Amniotic epithelial cell (primary cell): ENCODE data around the gene MEGF8.
A peak's percentile ranks its signal among the peaks of the same experiment; 100 is the strongest.

Experiments used
- DNase-seq: peaks from one replicate; pipeline ENCODE4 v3.0.0-alpha.2; 2010; ENCODE audit warnings: low read depth

Gene MEGF8

GRCh38 chr19:42357290-42357689 is 31.9 kb downstream of the MEGF8 start:
- DNase-seq: no peak

GRCh38 chr19:42360787-42361544 is 35.5 kb downstream of the MEGF8 start:
- DNase-seq: peak; percentile 77

DNA sequence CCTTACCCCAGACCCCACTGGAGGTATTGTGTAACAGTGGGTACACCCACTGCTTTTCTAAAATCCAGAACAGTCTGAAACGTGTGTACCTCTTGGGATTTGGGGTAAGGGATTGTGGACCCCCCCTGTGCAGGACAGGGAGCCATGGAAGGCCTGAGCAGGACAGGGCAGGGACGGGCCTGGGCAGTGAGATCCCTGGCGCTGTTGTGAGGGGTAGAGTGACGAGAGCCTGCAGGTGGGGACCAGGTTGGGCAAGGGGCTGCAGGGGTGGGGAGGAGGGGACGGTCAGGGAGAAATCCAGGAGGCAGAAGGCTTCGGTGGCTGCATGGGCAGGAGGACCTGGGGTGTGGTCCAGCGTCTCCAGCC is 36.1 kb downstream of the MEGF8 start:
- no peak for DNase-seq

DNA sequence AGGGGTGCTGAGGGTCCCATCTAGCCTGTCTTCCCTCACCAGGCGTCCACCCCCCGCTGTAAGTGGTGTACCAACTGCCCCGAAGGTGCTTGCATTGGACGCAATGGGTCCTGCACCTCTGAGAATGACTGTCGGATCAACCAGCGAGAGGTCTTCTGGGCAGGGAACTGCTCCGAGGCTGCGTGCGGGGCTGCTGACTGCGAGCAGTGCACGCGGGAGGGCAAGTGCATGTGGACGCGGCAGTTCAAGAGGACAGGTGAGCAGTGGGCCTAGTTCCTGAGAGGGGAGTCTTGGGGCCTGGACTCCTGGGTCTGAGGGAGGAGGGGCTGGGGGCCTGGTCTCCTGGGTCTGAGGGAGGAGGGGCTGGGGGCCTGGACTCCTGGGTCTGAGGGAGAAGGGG is 36.9 kb downstream of the MEGF8 start:
- no peak for DNase-seq

- DNase-seq: no peak
Measured at GRCh38 chr19:42362891-42363440, 37.5 kb downstream of the MEGF8 start.

GRCh38 chr19:42363614-42364346 is 38.3 kb downstream of the MEGF8 start:
- DNase-seq: no peak

DNA sequence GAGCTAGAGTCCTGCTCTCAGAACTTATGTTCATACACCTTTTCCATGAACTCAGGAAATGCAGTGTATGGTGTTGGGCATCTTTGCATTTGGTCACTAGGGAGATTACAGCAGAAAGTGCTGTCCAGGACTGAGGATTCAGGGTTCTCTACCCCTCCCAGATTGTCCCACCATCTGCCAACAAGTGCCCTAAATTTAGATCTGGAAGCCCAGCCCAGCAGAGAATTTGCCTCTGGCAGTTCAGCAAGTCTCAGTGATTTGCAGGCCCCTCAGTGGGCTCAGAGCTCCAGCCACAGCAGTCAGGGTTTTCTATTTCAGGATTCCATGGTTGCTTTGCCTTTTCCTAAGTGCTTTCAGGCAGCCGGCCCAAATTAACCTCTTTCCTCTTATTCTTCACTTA is 41.2 kb downstream of the MEGF8 start:
- DNase-seq: no peak

DNA sequence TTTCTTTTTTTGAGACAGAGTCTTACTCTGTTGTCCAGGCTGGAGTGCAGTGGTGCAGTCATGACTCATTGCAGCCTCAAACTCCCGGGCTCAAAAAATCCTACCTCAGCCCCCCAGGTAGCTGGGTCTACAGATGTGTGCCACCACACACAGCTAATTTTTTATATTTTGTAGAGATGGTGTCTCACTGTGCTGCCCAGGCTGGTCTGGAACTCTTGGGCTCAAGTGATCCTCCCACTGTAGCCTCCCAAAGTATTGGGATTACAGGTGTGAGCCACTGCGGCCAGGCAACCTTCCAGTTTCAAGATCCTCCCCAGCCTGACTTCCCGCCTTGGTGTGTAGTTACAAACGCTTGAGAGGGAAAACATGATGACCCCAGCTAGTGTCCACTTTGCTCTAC is 42.5 kb downstream of the MEGF8 start:
- no peak for DNase-seq

DNA sequence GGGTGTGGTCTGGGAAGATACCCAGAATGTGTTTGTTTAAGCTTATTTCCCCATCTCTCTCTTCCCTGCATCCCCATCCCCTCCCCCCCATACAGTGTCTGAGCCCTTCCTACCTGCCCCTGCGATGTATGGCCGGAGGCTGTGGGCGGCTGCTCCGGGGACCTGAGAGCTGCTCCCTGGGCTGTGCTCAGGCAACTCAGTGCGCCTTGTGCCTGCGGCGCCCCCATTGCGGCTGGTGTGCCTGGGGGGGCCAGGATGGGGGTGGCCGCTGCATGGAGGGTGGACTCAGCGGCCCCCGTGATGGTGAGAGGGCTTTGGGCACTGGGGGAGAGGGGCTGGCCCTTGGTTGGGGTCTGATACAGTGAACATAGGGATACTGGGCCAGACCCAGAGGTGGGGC is 42.9 kb downstream of the MEGF8 start:
- DNase-seq: no peak

GRCh38 chr19:42368765-42369164 is 43.3 kb downstream of the MEGF8 start:
- DNase-seq: no peak

- DNase-seq: no peak
Measured at GRCh38 chr19:42369433-42370067, 44.1 kb downstream of the MEGF8 start.

DNA sequence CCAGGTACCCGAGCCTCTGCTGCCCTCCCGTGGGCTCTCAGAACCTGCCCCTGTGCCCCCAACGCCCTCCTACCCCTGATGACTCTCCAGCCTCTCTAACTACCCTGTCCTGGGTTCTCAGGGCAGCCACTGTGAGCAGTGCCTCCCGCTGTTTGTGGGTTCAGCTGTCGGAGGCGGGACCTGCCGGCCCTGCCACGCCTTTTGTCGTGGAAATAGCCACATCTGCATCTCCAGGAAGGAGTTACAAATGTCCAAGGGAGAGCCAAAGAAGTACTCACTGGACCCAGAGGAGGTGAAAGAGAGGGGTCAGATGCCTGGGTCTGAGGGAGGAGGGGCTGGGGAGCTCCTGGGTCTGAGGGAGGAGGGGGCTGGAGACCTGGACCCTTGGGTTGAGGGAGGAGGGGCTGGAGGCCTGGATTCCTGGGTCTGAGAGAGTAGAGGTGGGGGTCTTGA is 44.7 kb downstream of the MEGF8 start:
- no peak for DNase-seq

- no peak for DNase-seq
Measured at GRCh38 chr19:42370626-42371175, 45.3 kb downstream of the MEGF8 start.

DNA sequence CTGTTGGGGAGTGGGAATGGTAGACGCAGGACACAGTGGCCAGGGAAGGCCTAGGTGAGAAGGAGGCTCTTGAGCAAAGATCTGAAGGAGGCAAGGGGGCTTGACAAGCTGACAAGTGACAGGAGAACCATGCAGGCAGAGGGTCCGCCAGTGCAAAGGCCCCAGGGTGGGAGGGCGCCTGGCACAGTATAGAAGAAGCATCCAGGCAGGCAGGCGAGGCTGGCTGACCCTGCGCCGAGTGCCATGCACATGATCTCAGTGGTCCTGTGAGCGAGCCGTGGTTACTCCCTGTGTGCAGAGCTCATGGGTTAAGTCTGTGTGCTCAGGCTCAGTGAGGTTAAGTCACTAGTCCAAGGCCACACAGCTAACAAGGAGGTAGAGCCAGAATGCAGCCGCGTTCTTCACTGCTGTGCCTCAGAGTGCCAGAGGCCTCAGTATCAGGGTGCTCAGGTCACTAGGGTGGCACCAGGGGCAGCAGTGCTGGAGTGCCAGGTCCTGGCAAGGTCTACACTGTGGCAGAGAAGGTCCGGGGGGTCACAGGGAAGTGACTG is 49.5 kb downstream of the MEGF8 start:
- no peak for DNase-seq

DNA sequence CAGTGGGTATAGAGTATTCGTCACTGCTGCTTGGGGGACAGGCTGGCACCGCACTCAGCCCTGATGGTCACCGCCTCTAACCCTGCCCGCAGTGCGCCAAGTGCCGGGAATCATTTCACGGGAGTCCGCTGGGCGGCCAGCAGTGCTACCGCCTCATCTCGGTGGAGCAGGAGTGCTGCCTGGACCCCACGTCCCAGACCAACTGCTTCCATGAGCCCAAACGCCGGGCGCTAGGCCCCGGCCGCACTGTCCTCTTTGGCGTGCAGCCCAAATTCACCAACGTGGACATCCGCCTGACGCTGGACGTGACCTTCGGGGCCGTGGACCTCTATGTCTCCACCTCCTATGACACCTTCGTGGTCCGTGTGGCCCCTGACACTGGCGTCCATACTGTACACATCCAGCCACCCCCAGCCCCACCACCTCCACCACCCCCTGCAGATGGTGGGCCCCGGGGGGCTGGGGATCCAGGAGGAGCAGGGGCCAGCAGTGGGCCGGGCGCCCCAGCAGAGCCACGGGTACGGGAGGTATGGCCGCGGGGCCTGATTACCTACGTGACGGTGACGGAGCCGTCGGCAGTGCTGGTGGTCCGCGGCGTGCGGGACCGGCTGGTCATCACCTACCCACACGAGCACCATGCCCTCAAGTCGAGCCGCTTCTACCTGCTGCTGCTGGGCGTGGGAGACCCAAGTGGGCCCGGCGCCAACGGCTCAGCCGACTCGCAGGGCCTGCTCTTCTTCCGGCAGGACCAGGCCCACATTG is 50.2 kb downstream of the MEGF8 start:
- DNase-seq: no peak

DNA sequence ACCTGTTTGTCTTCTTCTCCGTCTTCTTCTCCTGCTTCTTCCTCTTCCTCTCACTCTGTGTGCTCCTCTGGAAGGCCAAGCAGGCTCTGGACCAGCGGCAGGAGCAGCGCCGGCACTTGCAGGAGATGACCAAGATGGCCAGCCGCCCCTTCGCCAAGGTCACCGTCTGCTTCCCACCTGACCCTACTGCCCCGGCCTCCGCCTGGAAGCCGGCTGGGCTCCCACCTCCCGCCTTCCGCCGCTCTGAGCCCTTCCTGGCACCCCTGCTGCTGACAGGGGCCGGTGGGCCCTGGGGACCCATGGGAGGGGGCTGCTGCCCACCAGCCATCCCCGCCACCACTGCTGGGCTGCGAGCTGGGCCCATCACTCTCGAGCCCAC is 50.7 kb downstream of the MEGF8 start:
- DNase-seq: no peak

DNA sequence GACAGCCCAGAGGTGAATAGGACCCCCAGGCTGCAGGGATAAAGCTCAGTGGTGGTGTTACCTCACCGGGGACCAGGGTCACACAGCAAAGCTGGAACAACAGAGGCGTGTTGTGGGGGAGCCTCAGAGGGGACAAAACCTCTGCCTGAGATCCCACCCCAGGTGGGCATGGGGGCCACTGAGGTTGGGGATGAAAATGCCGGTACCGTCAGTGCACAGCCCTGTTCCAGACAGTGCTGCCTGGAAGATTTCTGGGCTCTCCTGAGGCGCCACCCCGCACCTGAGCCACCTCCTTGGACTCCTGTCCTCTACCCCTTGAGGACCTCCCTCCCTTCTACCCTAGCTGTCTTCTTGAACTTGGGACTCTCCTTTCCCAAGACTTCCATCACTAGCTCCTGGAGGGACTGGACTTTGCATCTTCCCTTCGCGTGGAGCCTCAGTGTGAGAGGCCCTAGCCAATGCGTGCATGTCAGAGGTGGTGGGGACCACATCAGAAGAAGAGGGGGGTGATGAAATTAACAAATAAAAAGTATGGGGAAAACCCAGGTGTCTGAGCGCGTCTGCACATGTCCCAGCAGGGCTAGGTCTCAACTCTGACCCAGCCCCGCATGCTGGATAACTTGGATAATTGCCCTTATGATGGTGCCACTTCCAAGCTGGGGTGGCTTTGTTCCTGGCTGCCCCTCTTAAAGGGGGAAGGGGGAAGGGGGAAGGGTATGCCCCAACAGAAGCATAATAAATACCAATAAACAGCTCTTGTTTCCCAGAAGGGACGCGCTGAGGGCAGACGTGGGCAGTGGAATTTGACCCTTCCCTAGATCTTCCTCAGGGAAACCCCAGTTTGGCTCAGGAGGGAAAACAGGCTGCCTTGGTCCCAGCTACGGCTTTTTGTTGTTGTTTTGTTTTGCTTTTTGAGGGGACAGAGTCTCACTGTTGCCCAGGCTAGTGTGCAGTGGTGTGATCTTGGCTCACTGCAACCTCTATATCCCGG is 53.1 kb downstream of the MEGF8 start:
- no peak for DNase-seq

- DNase-seq: no peak
Measured at GRCh38 chr19:42380155-42380554, 54.7 kb downstream of the MEGF8 start.

DNA sequence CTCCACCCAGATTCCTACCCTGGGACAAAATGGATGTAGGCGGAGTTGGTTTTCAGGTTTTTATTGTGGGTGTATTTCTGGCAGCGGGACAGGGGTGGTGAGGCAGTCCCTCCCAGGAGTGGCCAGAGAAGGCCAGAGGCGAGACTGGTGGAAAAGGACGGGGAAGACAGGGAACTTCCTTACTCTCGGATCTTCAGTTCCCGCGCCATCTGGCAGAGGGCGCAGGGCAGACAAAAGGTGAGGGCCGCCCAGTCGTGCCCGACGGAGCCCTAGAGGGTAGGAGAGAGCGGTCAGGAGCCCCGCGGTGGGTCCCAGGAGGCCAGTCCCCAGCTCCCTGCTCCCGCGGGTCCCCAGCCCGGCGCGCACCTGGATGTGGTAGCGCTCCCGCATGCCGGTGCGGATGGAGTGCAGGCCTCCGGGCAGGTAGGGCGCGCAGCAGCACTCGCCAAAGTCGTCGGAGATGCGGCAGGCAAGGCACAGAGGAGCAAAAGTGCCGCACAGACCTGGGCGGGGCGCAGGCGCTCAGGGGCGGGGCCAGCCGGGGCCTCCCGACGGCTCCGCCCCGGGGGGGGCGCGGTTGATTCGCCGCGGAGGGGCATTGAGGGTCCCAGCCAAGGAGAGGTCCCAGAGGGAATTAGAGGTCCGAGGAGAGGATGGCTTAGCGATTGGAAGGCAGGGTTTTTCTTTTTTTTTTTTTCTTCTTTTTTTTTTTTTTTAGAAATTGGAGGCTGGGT is 61.7 kb downstream of the MEGF8 start:
- peak; percentile 40 for DNase-seq
